HG03108 (cell line): ENCODE results near the gene TLR10.
A peak's percentile ranks its signal among the peaks of the same experiment; 100 is the strongest.
"Not testable (repeated sequence)": the region's sequence is repeated elsewhere in the genome, so short reads cannot be mapped to it uniquely, and the experiment has no call there.

Experiments used
- ATAC-seq: cut with Tn5 transposase; IDR thresholded peaks from one replicate; pipeline ENCODE4 v1.9.1; 2021; ENCODE audit warnings: moderate library complexity; ENCODE audit not compliant: unreplicated experiment

Gene TLR10

GRCh38 chr4:38769857-38770256 lies 12.9 kb downstream of the TLR10 start:
- no peak for ATAC-seq

- ATAC-seq = no peak
These were observed 13.3 kb downstream of the TLR10 start for GRCh38 chr4:38769441-38769840.

GRCh38 chr4:38768968-38769394 lies 13.8 kb downstream of the TLR10 start:
- ATAC-seq = no peak

- ATAC-seq = not testable (repeated sequence)
These were observed 15.8 kb downstream of the TLR10 start for GRCh38 chr4:38766940-38767339.

GRCh38 chr4:38765382-38765781 lies 17.4 kb downstream of the TLR10 start:
- no peak for ATAC-seq

- no peak for ATAC-seq
These were observed 18.5 kb downstream of the TLR10 start for GRCh38 chr4:38764277-38764676.

- no peak for ATAC-seq
These were observed 20.2 kb downstream of the TLR10 start for GRCh38 chr4:38762560-38762959.

GRCh38 chr4:38759790-38760122 lies 23.0 kb downstream of the TLR10 start:
- ATAC-seq = no peak

GRCh38 chr4:38759113-38759789 lies 23.5 kb downstream of the TLR10 start:
- no peak for ATAC-seq

GRCh38 chr4:38757945-38758600 lies 24.7 kb downstream of the TLR10 start:
- no peak for ATAC-seq

- ATAC-seq = no peak
These were observed 29.6 kb downstream of the TLR10 start for GRCh38 chr4:38752941-38753806.

- ATAC-seq = peak; percentile 95
These were observed 30.3 kb downstream of the TLR10 start for GRCh38 chr4:38752372-38752940.

- ATAC-seq = no peak
These were observed 31.3 kb downstream of the TLR10 start for GRCh38 chr4:38751341-38752010.

GRCh38 chr4:38749336-38749735 lies 33.5 kb downstream of the TLR10 start:
- no peak for ATAC-seq

- ATAC-seq = no peak
These were observed 35.2 kb downstream of the TLR10 start for GRCh38 chr4:38747629-38748028.

- no peak for ATAC-seq
These were observed 36.9 kb downstream of the TLR10 start for GRCh38 chr4:38745881-38746280.

- no peak for ATAC-seq
These were observed 38.9 kb downstream of the TLR10 start for GRCh38 chr4:38743866-38744265.

GRCh38 chr4:38740303-38740702 lies 42.5 kb downstream of the TLR10 start:
- ATAC-seq = no peak

GRCh38 chr4:38738940-38739803 lies 43.6 kb downstream of the TLR10 start:
- ATAC-seq = no peak

GRCh38 chr4:38735870-38736269 lies 46.9 kb downstream of the TLR10 start:
- no peak for ATAC-seq
